GM23338 (cell line): ENCODE data around the gene ABCC6.

Source experiments
- CREB1 ChIP-seq: fragments of 250-450 bp; sonication (Bioruptor Pico); IDR thresholded peaks from 2 replicates; pipeline ENCODE4 v1.5.0; 2020; ENCODE audit warnings: low read depth, mild to moderate bottlenecking, moderate library complexity
- EZH2 ChIP-seq: fragments of 200-600 bp; sonication (generic); IDR thresholded peaks from one replicate; pipeline ENCODE4 v1.8.0; 2017; ENCODE audit warnings: antibody characterized with exemption, mild to moderate bottlenecking, low read depth; ENCODE audit not compliant: unreplicated experiment
- EZH2phosphoT487 ChIP-seq: fragments of 200-600 bp; sonication (generic); IDR thresholded peaks from one replicate; pipeline ENCODE4 v1.8.1; 2018; ENCODE audit warnings: antibody characterized with exemption; ENCODE audit not compliant: unreplicated experiment
- POLR2AphosphoS5 ChIP-seq: IDR thresholded peaks from 2 replicates; pipeline ENCODE4 v1.6.1; 2016; ENCODE audit warnings: antibody characterized with exemption, low read depth
- TF ChIP-seq, protein P1 (sequence below), 2 experiments: fragments of 200-600 bp in 1 of 2; sonication (generic) in 1 of 2; conservative IDR thresholded peaks; 2 replicates each; pipeline versions ENCODE4 v1.5.1 to v1.6.1; 2016 to 2017; ENCODE audit warnings: antibody characterized with exemption in 2 of 2, low read depth in 2 of 2, mild to moderate bottlenecking in 2 of 2, moderate library complexity in 1 of 2
- TF ChIP-seq, protein P2 (sequence below): fragments of 250-450 bp; sonication (Bioruptor Pico); IDR thresholded peaks from 2 replicates; pipeline ENCODE4 v1.5.0; 2020; ENCODE audit warnings: mild to moderate bottlenecking, moderate library complexity
- TF ChIP-seq, protein P3 (sequence below): IDR thresholded peaks from one replicate; pipeline ENCODE4 v1.6.1; 2018; ENCODE audit warnings: antibody characterized with exemption; ENCODE audit not compliant: unreplicated experiment

DNA sequence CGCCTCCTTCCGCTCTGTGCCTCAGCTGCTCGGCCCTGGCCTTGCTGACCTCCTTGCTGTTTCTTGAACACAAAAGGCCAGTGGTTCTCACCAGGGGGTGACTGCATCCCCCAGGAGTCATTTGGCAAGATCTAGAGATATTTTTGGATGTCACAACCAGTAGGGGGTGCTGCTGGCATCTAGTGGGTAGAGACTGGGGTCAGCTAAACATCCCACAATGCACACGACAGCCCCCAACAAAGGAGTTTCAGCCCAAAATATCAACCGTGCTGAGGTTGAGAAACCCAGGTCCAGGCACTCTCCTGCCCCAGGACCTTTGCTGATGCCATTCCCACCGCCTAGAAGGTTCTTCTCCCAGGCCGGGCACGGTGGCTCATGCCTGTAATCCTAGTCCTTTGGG, 39.7 kb downstream of the ABCC6 start:
- TF ChIP-seq, protein P1, sequence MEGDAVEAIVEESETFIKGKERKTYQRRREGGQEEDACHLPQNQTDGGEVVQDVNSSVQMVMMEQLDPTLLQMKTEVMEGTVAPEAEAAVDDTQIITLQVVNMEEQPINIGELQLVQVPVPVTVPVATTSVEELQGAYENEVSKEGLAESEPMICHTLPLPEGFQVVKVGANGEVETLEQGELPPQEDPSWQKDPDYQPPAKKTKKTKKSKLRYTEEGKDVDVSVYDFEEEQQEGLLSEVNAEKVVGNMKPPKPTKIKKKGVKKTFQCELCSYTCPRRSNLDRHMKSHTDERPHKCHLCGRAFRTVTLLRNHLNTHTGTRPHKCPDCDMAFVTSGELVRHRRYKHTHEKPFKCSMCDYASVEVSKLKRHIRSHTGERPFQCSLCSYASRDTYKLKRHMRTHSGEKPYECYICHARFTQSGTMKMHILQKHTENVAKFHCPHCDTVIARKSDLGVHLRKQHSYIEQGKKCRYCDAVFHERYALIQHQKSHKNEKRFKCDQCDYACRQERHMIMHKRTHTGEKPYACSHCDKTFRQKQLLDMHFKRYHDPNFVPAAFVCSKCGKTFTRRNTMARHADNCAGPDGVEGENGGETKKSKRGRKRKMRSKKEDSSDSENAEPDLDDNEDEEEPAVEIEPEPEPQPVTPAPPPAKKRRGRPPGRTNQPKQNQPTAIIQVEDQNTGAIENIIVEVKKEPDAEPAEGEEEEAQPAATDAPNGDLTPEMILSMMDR (conservative IDR thresholded peaks at IDR 0.05; ENCODE audit: low read depth in 2 of 2), result peak; percentile 59
- no peak for TF ChIP-seq CREB1 (CRISPR knock-in tag)
- TF ChIP-seq EZH2, result no peak
- TF ChIP-seq EZH2phosphoT487, result no peak
- TF ChIP-seq, protein P2, sequence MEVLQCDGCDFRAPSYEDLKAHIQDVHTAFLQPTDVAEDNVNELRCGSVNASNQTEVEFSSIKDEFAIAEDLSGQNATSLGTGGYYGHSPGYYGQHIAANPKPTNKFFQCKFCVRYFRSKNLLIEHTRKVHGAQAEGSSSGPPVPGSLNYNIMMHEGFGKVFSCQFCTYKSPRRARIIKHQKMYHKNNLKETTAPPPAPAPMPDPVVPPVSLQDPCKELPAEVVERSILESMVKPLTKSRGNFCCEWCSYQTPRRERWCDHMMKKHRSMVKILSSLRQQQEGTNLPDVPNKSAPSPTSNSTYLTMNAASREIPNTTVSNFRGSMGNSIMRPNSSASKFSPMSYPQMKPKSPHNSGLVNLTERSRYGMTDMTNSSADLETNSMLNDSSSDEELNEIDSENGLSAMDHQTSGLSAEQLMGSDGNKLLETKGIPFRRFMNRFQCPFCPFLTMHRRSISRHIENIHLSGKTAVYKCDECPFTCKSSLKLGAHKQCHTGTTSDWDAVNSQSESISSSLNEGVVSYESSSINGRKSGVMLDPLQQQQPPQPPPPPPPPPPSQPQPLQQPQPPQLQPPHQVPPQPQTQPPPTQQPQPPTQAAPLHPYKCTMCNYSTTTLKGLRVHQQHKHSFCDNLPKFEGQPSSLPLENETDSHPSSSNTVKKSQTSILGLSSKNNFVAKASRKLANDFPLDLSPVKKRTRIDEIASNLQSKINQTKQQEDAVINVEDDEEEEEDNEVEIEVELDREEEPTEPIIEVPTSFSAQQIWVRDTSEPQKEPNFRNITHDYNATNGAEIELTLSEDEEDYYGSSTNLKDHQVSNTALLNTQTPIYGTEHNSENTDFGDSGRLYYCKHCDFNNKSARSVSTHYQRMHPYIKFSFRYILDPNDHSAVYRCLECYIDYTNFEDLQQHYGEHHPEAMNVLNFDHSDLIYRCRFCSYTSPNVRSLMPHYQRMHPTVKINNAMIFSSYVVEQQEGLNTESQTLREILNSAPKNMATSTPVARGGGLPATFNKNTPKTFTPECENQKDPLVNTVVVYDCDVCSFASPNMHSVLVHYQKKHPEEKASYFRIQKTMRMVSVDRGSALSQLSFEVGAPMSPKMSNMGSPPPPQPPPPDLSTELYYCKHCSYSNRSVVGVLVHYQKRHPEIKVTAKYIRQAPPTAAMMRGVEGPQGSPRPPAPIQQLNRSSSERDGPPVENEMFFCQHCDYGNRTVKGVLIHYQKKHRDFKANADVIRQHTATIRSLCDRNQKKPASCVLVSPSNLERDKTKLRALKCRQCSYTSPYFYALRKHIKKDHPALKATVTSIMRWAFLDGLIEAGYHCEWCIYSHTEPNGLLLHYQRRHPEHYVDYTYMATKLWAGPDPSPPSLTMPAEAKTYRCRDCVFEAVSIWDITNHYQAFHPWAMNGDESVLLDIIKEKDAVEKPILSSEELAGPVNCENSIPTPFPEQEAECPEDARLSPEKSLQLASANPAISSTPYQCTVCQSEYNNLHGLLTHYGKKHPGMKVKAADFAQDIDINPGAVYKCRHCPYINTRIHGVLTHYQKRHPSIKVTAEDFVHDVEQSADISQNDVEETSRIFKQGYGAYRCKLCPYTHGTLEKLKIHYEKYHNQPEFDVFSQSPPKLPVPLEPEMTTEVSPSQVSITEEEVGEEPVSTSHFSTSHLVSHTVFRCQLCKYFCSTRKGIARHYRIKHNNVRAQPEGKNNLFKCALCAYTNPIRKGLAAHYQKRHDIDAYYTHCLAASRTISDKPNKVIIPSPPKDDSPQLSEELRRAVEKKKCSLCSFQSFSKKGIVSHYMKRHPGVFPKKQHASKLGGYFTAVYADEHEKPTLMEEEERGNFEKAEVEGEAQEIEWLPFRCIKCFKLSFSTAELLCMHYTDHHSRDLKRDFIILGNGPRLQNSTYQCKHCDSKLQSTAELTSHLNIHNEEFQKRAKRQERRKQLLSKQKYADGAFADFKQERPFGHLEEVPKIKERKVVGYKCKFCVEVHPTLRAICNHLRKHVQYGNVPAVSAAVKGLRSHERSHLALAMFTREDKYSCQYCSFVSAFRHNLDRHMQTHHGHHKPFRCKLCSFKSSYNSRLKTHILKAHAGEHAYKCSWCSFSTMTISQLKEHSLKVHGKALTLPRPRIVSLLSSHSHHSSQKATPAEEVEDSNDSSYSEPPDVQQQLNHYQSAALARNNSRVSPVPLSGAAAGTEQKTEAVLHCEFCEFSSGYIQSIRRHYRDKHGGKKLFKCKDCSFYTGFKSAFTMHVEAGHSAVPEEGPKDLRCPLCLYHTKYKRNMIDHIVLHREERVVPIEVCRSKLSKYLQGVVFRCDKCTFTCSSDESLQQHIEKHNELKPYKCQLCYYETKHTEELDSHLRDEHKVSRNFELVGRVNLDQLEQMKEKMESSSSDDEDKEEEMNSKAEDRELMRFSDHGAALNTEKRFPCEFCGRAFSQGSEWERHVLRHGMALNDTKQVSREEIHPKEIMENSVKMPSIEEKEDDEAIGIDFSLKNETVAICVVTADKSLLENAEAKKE (CRISPR knock-in tag), result no peak
- TF ChIP-seq, protein P3, sequence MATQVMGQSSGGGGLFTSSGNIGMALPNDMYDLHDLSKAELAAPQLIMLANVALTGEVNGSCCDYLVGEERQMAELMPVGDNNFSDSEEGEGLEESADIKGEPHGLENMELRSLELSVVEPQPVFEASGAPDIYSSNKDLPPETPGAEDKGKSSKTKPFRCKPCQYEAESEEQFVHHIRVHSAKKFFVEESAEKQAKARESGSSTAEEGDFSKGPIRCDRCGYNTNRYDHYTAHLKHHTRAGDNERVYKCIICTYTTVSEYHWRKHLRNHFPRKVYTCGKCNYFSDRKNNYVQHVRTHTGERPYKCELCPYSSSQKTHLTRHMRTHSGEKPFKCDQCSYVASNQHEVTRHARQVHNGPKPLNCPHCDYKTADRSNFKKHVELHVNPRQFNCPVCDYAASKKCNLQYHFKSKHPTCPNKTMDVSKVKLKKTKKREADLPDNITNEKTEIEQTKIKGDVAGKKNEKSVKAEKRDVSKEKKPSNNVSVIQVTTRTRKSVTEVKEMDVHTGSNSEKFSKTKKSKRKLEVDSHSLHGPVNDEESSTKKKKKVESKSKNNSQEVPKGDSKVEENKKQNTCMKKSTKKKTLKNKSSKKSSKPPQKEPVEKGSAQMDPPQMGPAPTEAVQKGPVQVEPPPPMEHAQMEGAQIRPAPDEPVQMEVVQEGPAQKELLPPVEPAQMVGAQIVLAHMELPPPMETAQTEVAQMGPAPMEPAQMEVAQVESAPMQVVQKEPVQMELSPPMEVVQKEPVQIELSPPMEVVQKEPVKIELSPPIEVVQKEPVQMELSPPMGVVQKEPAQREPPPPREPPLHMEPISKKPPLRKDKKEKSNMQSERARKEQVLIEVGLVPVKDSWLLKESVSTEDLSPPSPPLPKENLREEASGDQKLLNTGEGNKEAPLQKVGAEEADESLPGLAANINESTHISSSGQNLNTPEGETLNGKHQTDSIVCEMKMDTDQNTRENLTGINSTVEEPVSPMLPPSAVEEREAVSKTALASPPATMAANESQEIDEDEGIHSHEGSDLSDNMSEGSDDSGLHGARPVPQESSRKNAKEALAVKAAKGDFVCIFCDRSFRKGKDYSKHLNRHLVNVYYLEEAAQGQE, result no peak
- no peak for TF ChIP-seq POLR2AphosphoS5
